SU-DHL-6 (cell line): Measurements from ENCODE around the gene POLR2F.

ENCODE experiments used
- H2AFZ ChIP-seq: fragments of 200-600 bp; sonication (generic); 2 replicates; pipeline ENCODE4 v1.6.1; 2014; ENCODE audit warnings: low read depth, mild to moderate bottlenecking, moderate library complexity, mixed read lengths, antibody characterized with exemption, low read length; ENCODE audit not compliant: severe bottlenecking
- H3F3A ChIP-seq: fragments of 200-600 bp; shearing (Covaris generic); 2 replicates; pipeline ENCODE4 v1.6.0; 2016; ENCODE audit warnings: antibody characterized with exemption, mild to moderate bottlenecking; ENCODE audit not compliant: insufficient read depth
- H3K27ac ChIP-seq: fragments of 200-600 bp; sonication (generic); 2 replicates; pipeline ENCODE4 v1.5.1; 2016; ENCODE audit warnings: low read depth, mild to moderate bottlenecking, low read length, moderate library complexity, mixed read lengths
- H3K27me3 ChIP-seq: fragments of 200-600 bp; sonication (generic), shearing (Covaris generic); 2 replicates; pipeline ENCODE4 v1.6.0; 2014; ENCODE audit warnings: mild to moderate bottlenecking, low read length
- H3K36me3 ChIP-seq: fragments of 200-600 bp; sonication (generic); 2 replicates; pipeline ENCODE4 v1.6.1; 2014; ENCODE audit warnings: mild to moderate bottlenecking, low read length, mixed read lengths
- H3K4me2 ChIP-seq: fragments of 300-600, 200-600 bp; shearing (Covaris generic), sonication (generic); 2 replicates; pipeline ENCODE4 v1.6.0; 2014; ENCODE audit warnings: low read length, low read depth, mild to moderate bottlenecking; ENCODE audit not compliant: poor library complexity, severe bottlenecking
- H3K4me3 ChIP-seq: fragments of 200-600 bp; sonication (generic); 2 replicates; pipeline ENCODE4 v1.5.1; 2014; ENCODE audit warnings: antibody characterized with exemption, low read length, mild to moderate bottlenecking, mixed read lengths; ENCODE audit not compliant: insufficient read depth, poor library complexity, severe bottlenecking
- H3K79me2 ChIP-seq: fragments of 200-600 bp; sonication (generic); 2 replicates; pipeline ENCODE4 v1.6.1; 2014; ENCODE audit warnings: mild to moderate bottlenecking, low read length, moderate library complexity; ENCODE audit not compliant: insufficient read depth
- H3K9ac ChIP-seq: fragments of 200-600 bp; sonication (generic); 2 replicates; pipeline ENCODE4 v1.7.0; 2014; ENCODE audit warnings: mild to moderate bottlenecking, low read length
- H3K9me2 ChIP-seq: fragments of 200-600 bp; sonication (generic); replicated peaks from 2 replicates; pipeline ENCODE4 v1.6.1; 2014; ENCODE audit warnings: low read length; ENCODE audit not compliant: insufficient read depth
- H3K9me3 ChIP-seq: fragments of 200-600 bp; sonication (generic); 2 replicates; pipeline ENCODE4 v1.6.1; 2014; ENCODE audit warnings: low read length, mixed read lengths; ENCODE audit not compliant: insufficient read depth
- H4K20me1 ChIP-seq: fragments of 200-600 bp; sonication (generic); 2 replicates; pipeline ENCODE4 v1.6.1; 2014; ENCODE audit warnings: low read depth, mild to moderate bottlenecking, antibody characterized with exemption, low read length, moderate library complexity, mixed read lengths
- CTCF ChIP-seq: fragments of 200-600 bp; sonication (generic); IDR thresholded peaks from one replicate; pipeline ENCODE4 v1.5.1; 2017; ENCODE audit warnings: antibody characterized with exemption, mild to moderate bottlenecking, low read length, moderate library complexity; ENCODE audit not compliant: insufficient read depth, poor library complexity, severe bottlenecking
- EZH2phosphoT487 ChIP-seq: fragments of 200-600 bp; sonication (generic), shearing (Covaris generic); conservative IDR thresholded peaks from 2 replicates; pipeline ENCODE4 v1.6.1; 2018; ENCODE audit warnings: mild to moderate bottlenecking, antibody characterized with exemption, low read length, moderate library complexity, mixed read lengths

Gene POLR2F

GRCh38 chr22:37985050-37985585 is 31.6 kb downstream of the POLR2F start:
- H3K9me2 ChIP-seq = no peaks in the 10 kb centered on the region
- no peak for TF ChIP-seq CTCF
- TF ChIP-seq EZH2phosphoT487 = no peak
- H4K20me1 ChIP-seq = no peaks in the 10 kb centered on the region
- no peak overlapping the region for H3K4me3 ChIP-seq
- H3F3A ChIP-seq = no peaks in the 10 kb centered on the region
- H2AFZ ChIP-seq = no peak overlapping the region
- H3K9ac ChIP-seq = no peak overlapping the region
- H3K9me3 ChIP-seq = no peaks in the 10 kb centered on the region
- H3K36me3 ChIP-seq = no peaks in the 10 kb centered on the region
- H3K79me2 ChIP-seq = no peaks in the 10 kb centered on the region
- no peaks in the 10 kb centered on the region for H3K27me3 ChIP-seq
- H3K4me2 ChIP-seq = no peak overlapping the region
- H3K27ac ChIP-seq = no peak overlapping the region

GRCh38 chr22:37985751-37986281 is 32.3 kb downstream of the POLR2F start:
- Histone ChIP-seq H3K9me2 (no peaks in the 10 kb centered on the region), H4K20me1 (no peaks in the 10 kb centered on the region), H3K9me3 (no peaks in the 10 kb centered on the region), H3K36me3 (no peaks in the 10 kb centered on the region), H2AFZ (no peak overlapping the region), H3K4me2 (no peak overlapping the region), H3F3A (no peaks in the 10 kb centered on the region), H3K4me3 (no peak overlapping the region), H3K27me3 (no peaks in the 10 kb centered on the region), H3K9ac (no peak overlapping the region), H3K79me2 (no peaks in the 10 kb centered on the region), H3K27ac (no peak overlapping the region)
- no peak for TF ChIP-seq CTCF
- no peak for TF ChIP-seq EZH2phosphoT487

- Histone ChIP-seq H3K9me3 (no peaks in the 10 kb centered on the region), H2AFZ (no peak overlapping the region), H3K9ac (no peak overlapping the region), H3K27ac (no peak overlapping the region), H3K4me2 (no peak overlapping the region), H3F3A (no peaks in the 10 kb centered on the region), H3K9me2 (no peaks in the 10 kb centered on the region), H3K79me2 (no peaks in the 10 kb centered on the region), H3K4me3 (no peak overlapping the region), H4K20me1 (no peaks in the 10 kb centered on the region), H3K27me3 (no peaks in the 10 kb centered on the region), H3K36me3 (no peaks in the 10 kb centered on the region)
- TF ChIP-seq EZH2phosphoT487 (no peak), CTCF (no peak)
Observed at GRCh38 chr22:37986371-37986770, 32.9 kb downstream of the POLR2F start.
